Thymus (tissue), 11 donors: ENCODE data around the gene YIPF4. TPM values are rescaled to one million over a fixed set of nuclear protein-coding genes. Genes with fewer than 3 reads are reported as not detected.
"Not testable (repeated sequence)": the region's sequence is repeated elsewhere in the genome, so short reads cannot be mapped to it uniquely, and the experiment has no call there.

Experiments
- DNase-seq, 9 donors: peaks; one replicate each; pipeline ENCODE4 v3.0.0-alpha.2; 2013; ENCODE audit warnings: low spot score in 9 of 9, low read depth in 6 of 9, missing footprints in 1 of 9
- H3K27ac ChIP-seq, 2 donors: one replicate each; pipeline ENCODE4 v1.5.1; 2013; ENCODE audit warnings: control low read depth in 1 of 2, low read depth in 1 of 2, low read length in 1 of 2, mild to moderate bottlenecking in 1 of 2, moderate library complexity in 1 of 2
- H3K27me3 ChIP-seq, 2 donors: one replicate each; pipeline ENCODE4 v1.5.1; 2013; ENCODE audit warnings: low read length in 1 of 2; ENCODE audit not compliant: control insufficient read depth in 2 of 2, insufficient read depth in 1 of 2
- H3K36me3 ChIP-seq, 2 donors: one replicate each; pipeline ENCODE4 v1.5.1; 2013; ENCODE audit warnings: low read length in 1 of 2, mild to moderate bottlenecking in 1 of 2, moderate library complexity in 1 of 2; ENCODE audit not compliant: control insufficient read depth in 2 of 2, insufficient read depth in 2 of 2
- H3K4me1 ChIP-seq, 2 donors: one replicate each; pipeline ENCODE4 v1.5.1; 2013; ENCODE audit warnings: low read length in 2 of 2; ENCODE audit not compliant: control insufficient read depth in 2 of 2, insufficient read depth in 2 of 2
- H3K4me3 ChIP-seq, 2 donors: one replicate each; pipeline ENCODE4 v1.5.1; 2013; ENCODE audit warnings: low read length in 2 of 2, control low read depth in 1 of 2, mild to moderate bottlenecking in 1 of 2
- H3K9me3 ChIP-seq, 2 donors: one replicate each; pipeline ENCODE4 v1.5.1; 2013; ENCODE audit warnings: low read length in 1 of 2, mild to moderate bottlenecking in 1 of 2; ENCODE audit not compliant: control insufficient read depth in 2 of 2, insufficient read depth in 1 of 2
- WGBS: extraction: QIAGEN DNeasy Blood & Tissue Kit; methylation state at CpG from one replicate; pipeline ENCODE4 v1.1.7; 2013; 5-methylcytosine and 5-hydroxymethylcytosine counted together
- polyA plus RNA-seq: library from polyadenylated mRNA; stranded (reverse); fragments of 200-250 nt; gene quantifications from one replicate; pipeline ENCODE4 v1.2.3, GENCODE V29; 2013
- total RNA-seq: library from RNA; stranded (reverse); fragments of 120-200 nt; gene quantifications from one replicate; pipeline ENCODE4 v1.2.4, GENCODE V29; 2013
- donor health status: healthy.

Gene YIPF4
- total and polyA plus RNA-seq, 2 donors = 29.9 to 32.4 TPM

DNA sequence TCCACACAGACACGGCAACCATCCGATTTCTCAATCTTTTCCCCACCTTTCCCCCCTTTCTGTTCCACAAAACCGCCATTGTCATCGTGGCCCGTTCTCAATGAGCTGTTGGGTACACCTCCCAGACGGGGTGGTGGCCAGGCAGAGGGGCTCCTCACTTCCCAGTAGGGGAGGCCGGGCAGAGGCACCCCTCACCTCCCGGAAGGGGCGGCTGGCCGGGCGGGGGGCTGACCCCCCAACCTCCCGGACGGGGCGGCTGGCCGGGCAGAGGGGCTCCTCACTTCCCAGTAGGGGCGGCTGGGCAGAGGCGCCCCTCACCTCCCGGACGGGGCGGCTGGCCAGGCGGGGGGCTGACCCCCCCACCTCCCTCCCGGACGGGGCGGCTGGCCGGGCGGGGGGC is 15.8 kb downstream of the YIPF4 start:
- WGBS = 98% methylated on average over 16 of the region's 26 CpGs
- H3K9me3 ChIP-seq, H3K27ac ChIP-seq, H3K27me3 ChIP-seq, H3K4me3 ChIP-seq, H3K4me1 ChIP-seq, DNase-seq: not testable (repeated sequence)
- H3K36me3 ChIP-seq = peaks cover 14 to 27% of the 10 kb centered on the region in 2 donors

DNA sequence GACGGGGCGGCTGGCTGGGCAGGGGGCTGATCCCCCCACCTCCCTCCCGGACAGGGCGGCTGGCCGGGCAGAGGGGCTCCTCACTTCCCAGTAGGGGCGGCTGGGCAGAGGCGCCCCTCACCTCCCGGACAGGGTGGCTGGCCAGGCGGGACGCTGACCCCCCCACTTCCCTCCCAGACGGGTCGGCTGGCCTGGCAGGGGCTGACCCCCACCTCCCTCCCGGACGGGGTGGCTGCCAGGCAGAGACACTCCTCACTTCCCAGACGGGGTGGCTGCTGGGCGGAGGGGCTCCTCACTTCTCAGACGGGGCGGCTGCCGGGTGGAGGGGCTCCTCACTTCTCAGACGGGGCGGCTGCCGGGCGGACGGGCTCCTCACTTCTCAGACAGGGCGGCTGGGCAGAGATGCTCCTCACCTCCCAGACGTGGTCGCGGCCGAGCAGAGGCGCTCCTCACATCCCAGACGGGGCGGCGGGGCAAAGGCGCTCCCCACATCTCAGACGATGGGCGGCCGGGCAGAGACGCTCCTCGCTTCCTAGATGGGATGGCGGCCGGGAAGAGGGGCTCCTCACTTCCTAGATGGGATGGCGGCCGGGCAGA is 16.4 kb downstream of the YIPF4 start:
- not testable (repeated sequence) for H3K4me3 ChIP-seq
- H3K36me3 ChIP-seq = peaks cover 14 to 27% of the 10 kb centered on the region in 2 donors

DNA sequence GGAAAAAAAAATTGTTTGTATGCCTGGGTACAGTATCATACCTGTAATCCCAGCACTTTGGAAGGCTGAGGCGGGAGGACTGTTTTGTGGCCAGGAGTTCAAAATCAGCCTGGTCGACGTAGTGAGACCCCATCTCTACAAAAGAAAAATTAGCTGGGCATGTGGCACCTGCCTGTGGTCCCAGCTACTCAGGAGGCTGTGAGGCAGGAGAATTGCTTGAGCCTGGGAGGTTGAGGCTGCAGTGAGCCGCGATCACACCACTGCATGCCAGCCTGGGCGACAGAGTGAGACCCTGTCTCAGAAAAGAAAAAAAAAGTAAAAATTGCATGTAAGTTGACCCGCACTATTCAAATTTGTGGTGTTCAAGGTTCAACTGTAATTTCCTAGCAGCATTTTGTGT is 32.9 kb downstream of the YIPF4 start:
- H3K4me3 ChIP-seq = no peak overlapping the region
- no peak for DNase-seq
- H3K4me1 ChIP-seq = no peaks in the 10 kb centered on the region
- no peak overlapping the region for H3K27ac ChIP-seq
- WGBS = 96% methylated on average over 7 of the region's 7 CpGs
- no peaks in the 10 kb centered on the region for H3K27me3 ChIP-seq
- no peaks in the 10 kb centered on the region for H3K9me3 ChIP-seq
- peaks cover 6 to 20% of the 10 kb centered on the region in 2 donors for H3K36me3 ChIP-seq

More for the DNA sequence above, 16.4 kb downstream of the YIPF4 start:
- not testable (repeated sequence) for H3K4me1 ChIP-seq, H3K27ac ChIP-seq, H3K9me3 ChIP-seq, H3K27me3 ChIP-seq, DNase-seq
- 97% methylated on average over 43 of the region's 43 CpGs for WGBS

DNA sequence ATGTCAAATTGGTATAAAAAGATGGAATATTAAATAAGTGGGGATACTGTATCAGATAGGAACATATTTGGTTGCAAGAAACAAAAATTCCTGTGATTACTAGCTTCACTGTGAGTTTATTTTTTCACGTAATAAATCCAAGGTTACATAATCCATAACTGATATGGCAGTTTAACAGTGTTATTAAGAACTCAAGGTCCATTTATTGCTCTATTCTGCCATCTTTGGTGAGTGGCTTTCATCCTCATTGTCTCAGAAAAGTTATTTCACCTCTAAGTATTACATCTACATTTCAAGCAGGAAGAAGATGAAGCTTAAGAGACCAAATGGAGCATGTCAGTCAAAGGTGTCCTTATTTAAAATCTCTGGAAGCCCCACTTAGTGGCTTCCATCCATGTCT is 37.2 kb downstream of the YIPF4 start:
- DNase-seq = no peak
- Histone ChIP-seq H3K36me3 (peaks cover 6 to 7% of the 10 kb centered on the region in 2 donors), H3K9me3 (no peaks in the 10 kb centered on the region), H3K27ac (no peak overlapping the region), H3K27me3 (no peaks in the 10 kb centered on the region), H3K4me1 (no peaks in the 10 kb centered on the region), H3K4me3 (no peak overlapping the region)
- WGBS = 98% methylated on average over 1 of the region's 1 CpG

DNA sequence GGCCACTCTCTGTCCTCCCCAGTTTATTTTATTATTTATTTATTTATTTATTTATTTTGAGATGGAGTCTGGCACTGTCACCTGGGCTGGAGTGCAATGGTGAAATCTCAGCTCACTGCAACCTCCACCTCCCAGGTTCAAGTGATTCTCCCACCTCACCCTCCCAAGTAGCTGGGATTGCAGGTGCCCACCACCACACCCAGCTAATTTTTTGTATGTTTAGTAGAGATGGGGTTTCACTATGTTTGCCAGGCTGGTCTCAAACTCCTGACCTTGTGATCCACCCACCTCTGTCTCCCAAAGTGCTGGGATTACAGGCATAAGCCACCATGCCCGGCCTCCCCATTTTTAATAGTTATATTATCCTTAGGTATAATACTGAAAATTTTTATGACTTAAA is 51.0 kb downstream of the YIPF4 start:
- WGBS = 97% methylated on average over 1 of the region's 1 CpG
- not testable (repeated sequence) for H3K4me3 ChIP-seq

DNA sequence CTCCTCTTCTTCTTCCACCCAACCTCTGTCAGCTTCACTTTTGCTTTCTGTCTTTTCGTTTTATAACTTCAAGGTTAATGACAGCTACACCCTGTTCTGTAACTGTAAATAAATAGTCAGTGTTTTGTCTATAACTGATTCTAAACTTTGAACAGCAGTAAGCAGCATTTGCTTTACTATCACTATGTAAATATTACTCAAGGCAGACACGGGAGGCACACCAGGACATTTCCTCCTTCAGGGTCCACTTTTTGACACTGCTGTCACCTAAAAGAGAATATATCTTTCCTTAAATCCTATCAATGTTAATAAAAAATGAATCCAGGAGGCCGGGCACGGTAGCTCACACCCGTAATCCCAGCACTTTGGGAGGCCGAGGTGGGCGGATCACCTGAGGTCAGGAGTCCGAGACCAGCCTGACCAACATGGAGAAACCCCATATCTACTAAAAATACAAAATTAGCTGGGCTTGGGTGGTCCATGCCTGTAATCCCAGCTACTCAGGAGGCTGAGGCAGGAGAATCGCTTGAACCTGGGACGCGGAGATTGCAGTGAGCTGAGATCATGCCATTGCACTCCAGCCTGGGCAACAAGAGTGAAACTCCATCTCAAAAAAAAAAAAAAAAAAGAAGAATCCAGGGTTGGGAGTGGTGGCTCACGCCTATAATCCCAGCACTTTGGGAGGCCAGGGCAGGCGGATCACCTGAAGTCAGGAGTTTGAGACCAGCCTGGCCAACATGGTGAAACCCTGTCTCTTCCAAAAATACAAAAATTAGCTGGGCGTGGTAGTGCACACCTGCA is 51.7 kb downstream of the YIPF4 start:
- H3K9me3 ChIP-seq, H3K36me3 ChIP-seq, H3K27ac ChIP-seq, H3K27me3 ChIP-seq, H3K4me1 ChIP-seq, DNase-seq, H3K4me3 ChIP-seq: not testable (repeated sequence)
- 98% methylated on average over 14 of the region's 14 CpGs for WGBS

More for the DNA sequence above, 51.0 kb downstream of the YIPF4 start:
- H3K4me1 ChIP-seq, H3K27ac ChIP-seq, H3K9me3 ChIP-seq, DNase-seq, H3K36me3 ChIP-seq, H3K27me3 ChIP-seq: not testable (repeated sequence)

DNA sequence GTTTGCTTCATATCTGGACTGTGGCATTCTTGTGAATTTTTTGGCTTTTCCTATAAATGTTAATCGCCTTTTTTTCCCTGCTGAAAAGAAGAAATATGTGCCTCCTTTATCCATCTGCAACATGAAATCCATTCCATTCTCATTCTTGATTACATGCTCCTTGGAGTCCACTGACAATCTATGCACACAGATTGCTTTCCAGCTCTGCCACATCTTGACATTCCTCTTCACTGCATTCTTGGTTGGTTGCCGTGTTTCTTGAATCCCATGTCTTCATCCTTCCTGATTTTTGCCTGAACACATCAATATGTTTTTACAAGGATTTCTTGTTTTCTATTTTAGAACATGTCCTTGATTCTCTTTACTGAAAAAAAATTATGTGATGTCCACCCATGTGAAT is 52.4 kb downstream of the YIPF4 start:
- Histone ChIP-seq H3K4me3 (no peak overlapping the region), H3K27ac (no peak overlapping the region), H3K36me3 (no peaks in the 10 kb centered on the region), H3K9me3 (no peaks in the 10 kb centered on the region), H3K27me3 (no peaks in the 10 kb centered on the region), H3K4me1 (no peaks in the 10 kb centered on the region)
- WGBS = 96% methylated on average over 2 of the region's 2 CpGs
- no peak for DNase-seq

DNA sequence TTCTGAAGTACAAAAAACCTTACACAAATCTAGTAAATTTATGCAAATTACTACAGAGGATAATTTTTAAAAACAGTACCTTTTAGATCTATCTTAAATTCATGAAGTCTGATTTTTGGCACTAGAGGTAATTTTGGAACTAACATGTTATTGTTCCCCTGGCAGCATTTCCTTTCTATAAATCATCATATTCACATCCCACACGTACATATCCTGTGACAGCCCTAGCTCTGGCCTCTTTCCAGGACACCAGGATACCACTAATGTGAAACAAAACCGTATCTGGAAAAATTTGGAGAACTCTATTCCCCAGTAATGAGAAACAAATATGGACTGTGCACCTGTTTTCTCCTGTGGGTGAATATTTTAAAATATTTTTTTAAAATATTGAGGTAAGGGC is 65.1 kb downstream of the YIPF4 start:
- H3K36me3 ChIP-seq = no peaks in the 10 kb centered on the region

DNA sequence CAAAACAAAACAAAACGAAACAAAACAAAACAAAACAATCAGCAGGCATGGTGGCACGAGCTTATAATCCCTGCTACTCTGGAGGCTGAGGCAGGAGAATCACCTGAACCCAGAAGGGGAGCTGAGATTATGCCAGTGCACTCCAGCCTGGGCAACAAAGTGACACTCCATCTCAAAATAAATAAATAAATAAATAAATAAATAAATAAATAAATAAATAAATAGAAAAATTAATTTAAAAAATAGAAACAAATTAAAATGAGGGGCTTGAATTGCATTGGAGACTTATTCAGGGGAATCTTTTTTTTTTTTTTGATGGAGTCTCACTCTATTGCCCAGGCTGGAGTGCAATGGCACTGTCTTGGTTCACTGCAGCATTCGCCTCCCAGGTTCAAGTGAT is 73.1 kb downstream of the YIPF4 start:
- DNase-seq, H3K27me3 ChIP-seq, H3K4me3 ChIP-seq, H3K4me1 ChIP-seq, H3K36me3 ChIP-seq, H3K9me3 ChIP-seq, H3K27ac ChIP-seq: not testable (repeated sequence)
- WGBS = 94% methylated on average over 3 of the region's 3 CpGs

More for the DNA sequence above, 65.1 kb downstream of the YIPF4 start:
- no peak for DNase-seq
- WGBS = 64% methylated on average over 2 of the region's 2 CpGs
- H3K9me3 ChIP-seq = no peaks in the 10 kb centered on the region
- no peaks in the 10 kb centered on the region for H3K27me3 ChIP-seq
- no peaks in the 10 kb centered on the region for H3K4me1 ChIP-seq
- H3K27ac ChIP-seq = no peak overlapping the region
- H3K4me3 ChIP-seq = no peak overlapping the region
